Measurements from ENCODE around the gene RTTN.
"Not testable (repeated sequence)": the region's sequence is repeated elsewhere in the genome, so short reads cannot be mapped to it uniquely, and the experiment has no call there.

Gene RTTN

GRCh38 chr18:69980509-69980908, 225.0 kb downstream of the RTTN start:
- H3K4me3 ChIP-seq (ENCODE audit: low read depth, low read length) = no peak overlapping the region
- no peak for DNase-seq (ENCODE audit: low read depth)
- TF ChIP-seq POLR2A (IDR thresholded peaks at IDR 0.05; ENCODE audit: extremely low read depth, insufficient read length) (no peak), MYC (IDR thresholded peaks at IDR 0.05; ENCODE audit: low read depth, low read length) (no peak), CTCF (IDR thresholded peaks at IDR 0.05; ENCODE audit: low read depth, low read length) (no peak), MAX (IDR thresholded peaks at IDR 0.05; ENCODE audit: low read depth, low read length) (no peak)

GRCh38 chr18:69978732-69979715, 226.5 kb downstream of the RTTN start:
- no peak for DNase-seq (ENCODE audit: low read depth)
- no peak overlapping the region for H3K4me3 ChIP-seq (ENCODE audit: low read depth, low read length)
- TF ChIP-seq CTCF (IDR thresholded peaks at IDR 0.05; ENCODE audit: low read depth, low read length) = no peak
- no peak for TF ChIP-seq MYC (IDR thresholded peaks at IDR 0.05; ENCODE audit: low read depth, low read length)
- no peak for TF ChIP-seq POLR2A (IDR thresholded peaks at IDR 0.05; ENCODE audit: extremely low read depth, insufficient read length)
- no peak for TF ChIP-seq MAX (IDR thresholded peaks at IDR 0.05; ENCODE audit: low read depth, low read length)

- not testable (repeated sequence) for DNase-seq (ENCODE audit: low read depth); H3K4me3 ChIP-seq (ENCODE audit: low read depth, low read length)
These were observed 230.2 kb downstream of the RTTN start for GRCh38 chr18:69975294-69975693.

GRCh38 chr18:69974365-69974764, 231.1 kb downstream of the RTTN start:
- no peak overlapping the region for H3K4me3 ChIP-seq (ENCODE audit: low read depth, low read length)
- no peak for TF ChIP-seq MYC (IDR thresholded peaks at IDR 0.05; ENCODE audit: low read depth, low read length)
- TF ChIP-seq MAX (IDR thresholded peaks at IDR 0.05; ENCODE audit: low read depth, low read length) = no peak
- TF ChIP-seq POLR2A (IDR thresholded peaks at IDR 0.05; ENCODE audit: extremely low read depth, insufficient read length) = no peak
- no peak for TF ChIP-seq CTCF (IDR thresholded peaks at IDR 0.05; ENCODE audit: low read depth, low read length)
- DNase-seq (ENCODE audit: low read depth) = peak; percentile 11

- H3K4me3 ChIP-seq (ENCODE audit: low read depth, low read length) = no peak overlapping the region
- no peak for TF ChIP-seq MAX (IDR thresholded peaks at IDR 0.05; ENCODE audit: low read depth, low read length)
- DNase-seq (ENCODE audit: low read depth) = peak; percentile 47
These were observed 236.0 kb downstream of the RTTN start for GRCh38 chr18:69969491-69969890.

GRCh38 chr18:69968039-69968438, 237.4 kb downstream of the RTTN start:
- DNase-seq (ENCODE audit: low read depth) = no peak
- TF ChIP-seq MYC (IDR thresholded peaks at IDR 0.05; ENCODE audit: low read depth, low read length) (no peak), CTCF (IDR thresholded peaks at IDR 0.05; ENCODE audit: low read depth, low read length) (no peak), POLR2A (IDR thresholded peaks at IDR 0.05; ENCODE audit: extremely low read depth, insufficient read length) (no peak), MAX (IDR thresholded peaks at IDR 0.05; ENCODE audit: low read depth, low read length) (no peak)
- no peak overlapping the region for H3K4me3 ChIP-seq (ENCODE audit: low read depth, low read length)
